ENCODE data around the gene CCDC170. TPM values are rescaled to one million over a fixed set of nuclear protein-coding genes. Genes with fewer than 3 reads are reported as not detected.

Gene CCDC170
- total and polyA plus RNA-seq, 9 of the 15 experiments (the other 6 are each of a cell fraction or from before 2014, with no cell fraction given) = 0.01 to 0.18 (median 0.05) TPM; not detected in 6

GRCh38 chr6:151663559-151663958 is 169.7 kb downstream of the CCDC170 start:
- BruUV-seq (replicated peaks) = no TSS peak
- in situ Hi-C loops (cut with MboI) = no loop called here
- TF ChIP-seq RFX5 (IDR thresholded peaks at IDR 0.05; ENCODE audit: low read depth, low read length) = no peak
- TF ChIP-seq ZNF584 (CRISPR knock-in tag; IDR thresholded peaks at IDR 0.05; ENCODE audit: low read depth) = no peak
- TF ChIP-seq ARID2 (IDR thresholded peaks at IDR 0.05) = no peak
- TF ChIP-seq USF2 (CRISPR knock-in tag; IDR thresholded peaks at IDR 0.05) = no peak
- TF ChIP-seq E2F3 (CRISPR knock-in tag; IDR thresholded peaks at IDR 0.05) = no peak
- no peak for TF ChIP-seq BCLAF1 (IDR thresholded peaks at IDR 0.05; ENCODE audit: borderline replicate concordance in 1 of 2, control insufficient read depth in 1 of 2, low read depth in 2 of 2, low read length in 1 of 2)
- TF ChIP-seq KAT8 (IDR thresholded peaks at IDR 0.05; ENCODE audit: low read depth) = no peak
- no peak for TF ChIP-seq HNRNPLL (IDR thresholded peaks at IDR 0.05; ENCODE audit: low read depth, low read length, poor library complexity, severe bottlenecking)
- no peak for TF ChIP-seq NFYB (IDR thresholded peaks at IDR 0.05; ENCODE audit: extremely low read depth, insufficient read length)
- TF ChIP-seq TAF7 (tag; IDR thresholded peaks at IDR 0.05) = no peak
- TF ChIP-seq THAP7 (CRISPR knock-in tag; IDR thresholded peaks at IDR 0.05) = no peak
- no peak for TF ChIP-seq FOXA3 (CRISPR knock-in tag; conservative IDR thresholded peaks at IDR 0.05 in 1 of 2, IDR thresholded peaks at IDR 0.05 in 1 of 2)
- no peak for TF ChIP-seq SMARCE1 (IDR thresholded peaks at IDR 0.05)
- no peak for TF ChIP-seq ZFP91 (CRISPR knock-in tag; IDR thresholded peaks at IDR 0.05)
- no peak for TF ChIP-seq MNT (conservative IDR thresholded peaks at IDR 0.05)

More at GRCh38 chr6:151663559-151663958, 169.7 kb downstream of the CCDC170 start:
- no peak overlapping the region for H3K4me2 ChIP-seq (ENCODE audit: insufficient read depth, low read length)
- no peaks in the 10 kb centered on the region for H3K27me3 ChIP-seq (ENCODE audit: control insufficient read depth in 2 of 2, insufficient read depth in 2 of 2, low read length in 2 of 2)
- no peaks in the 10 kb centered on the region for H4K20me1 ChIP-seq (replicated peaks; ENCODE audit: control insufficient read depth, insufficient read depth, low read length)
- H3K9ac ChIP-seq (ENCODE audit: insufficient read depth in 1 of 2, low read depth in 2 of 2, low read length in 2 of 2) = no peak overlapping the region
- no peaks in the 10 kb centered on the region for H3K36me3 ChIP-seq (ENCODE audit: control insufficient read depth, insufficient read depth, low read length)
- H2AFZ ChIP-seq (ENCODE audit: low read depth, low read length) = no peak overlapping the region
- H3K9me1 ChIP-seq (ENCODE audit: control insufficient read depth, insufficient read depth, low read length) = no peaks in the 10 kb centered on the region
- WGBS (ENCODE audit: insufficient coverage, low coverage, missing lambda C conversion rate) = 0% methylated on average over 2 of the region's 2 CpGs
- H3K4me1 ChIP-seq (replicated peaks in 1 of 2; ENCODE audit: control insufficient read depth in 2 of 2, insufficient read depth in 2 of 2, low read length in 2 of 2) = no peaks in the 10 kb centered on the region
- no peak overlapping the region for H3K4me3 ChIP-seq
- no peaks in the 10 kb centered on the region for H3K79me2 ChIP-seq (ENCODE audit: control insufficient read depth, insufficient read depth, low read length)
- H3K9me3 ChIP-seq (replicated peaks; ENCODE audit: control insufficient read depth, insufficient read depth, low read depth, low read length) = no peaks in the 10 kb centered on the region
- DNase-seq (ENCODE audit: extremely low read depth in 1 of 4, low spot score in 3 of 4) = no peak
- CTCF ChIA-PET (ENCODE audit: low intra/inter-chr PET ratio) = no interaction called here
- no peak overlapping the region for H3K27ac ChIP-seq (ENCODE audit: extremely low read depth, low read depth, low read length)
- FAIRE-seq = no peak
- intact Hi-C loops (cut with micrococcal nuclease) = loop anchor here (5.0 kb wide), 1 partner anchor 604 kb away; no protein-coding TSS in a partner anchor
- POLR2A ChIA-PET = no interaction called here
- no peak for ATAC-seq
